Measurements from ENCODE around the gene DPYD.

The DPYD gene

DNA sequence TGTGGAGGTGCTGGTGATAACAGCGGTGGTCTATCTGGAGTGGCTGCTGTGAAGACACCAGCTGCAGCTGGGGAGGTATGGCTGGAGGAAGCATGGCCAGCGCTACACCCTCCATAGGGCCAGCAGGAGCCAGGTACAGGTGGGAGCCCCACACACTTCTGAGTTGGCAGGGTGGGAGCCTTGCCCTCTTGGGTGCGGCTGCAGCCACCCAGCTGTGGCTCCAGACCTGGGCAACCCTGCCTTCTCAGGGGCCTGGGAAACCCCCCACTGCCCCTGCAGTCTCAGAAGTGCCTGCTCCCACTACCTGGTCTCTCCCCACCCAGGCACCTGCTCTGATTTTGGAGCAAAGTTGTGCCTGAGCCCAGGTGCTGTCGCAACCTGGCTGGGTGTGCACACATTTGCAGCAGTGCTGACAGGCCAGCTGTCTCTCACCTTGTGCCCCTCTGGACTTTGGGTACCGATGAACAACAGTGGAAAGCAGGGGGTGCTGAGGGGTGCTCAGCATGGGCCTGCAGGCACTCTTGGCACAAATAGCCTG is 76.2 kb downstream of the DPYD start:
- no peak for DNase-seq (ENCODE audit: low read depth, low spot score)

GRCh38 chr1:97841338-97841737 is 79.5 kb downstream of the DPYD start:
- DNase-seq (ENCODE audit: low read depth, low spot score): no peak

GRCh38 chr1:97837161-97837560 is 83.7 kb downstream of the DPYD start:
- DNase-seq (ENCODE audit: low read depth, low spot score): no peak

DNA sequence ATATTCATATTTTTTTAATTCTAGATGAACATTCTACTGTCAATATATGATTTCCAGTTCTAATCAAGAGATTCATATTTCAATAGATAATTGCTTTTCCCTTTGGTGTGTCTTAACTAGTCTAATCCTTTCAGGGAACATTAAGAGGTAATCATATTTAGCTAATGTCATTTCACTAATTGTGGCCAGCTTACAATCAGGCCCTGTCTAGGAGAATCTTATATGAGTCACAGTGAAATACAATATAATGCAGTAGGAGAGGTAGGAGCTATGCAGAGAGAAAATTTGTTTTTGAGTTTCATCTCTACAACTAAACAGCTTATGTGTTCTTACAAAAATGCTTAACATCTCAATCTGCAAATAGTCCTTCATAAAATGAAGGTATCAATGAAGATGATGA is 85.9 kb downstream of the DPYD start:
- no peak for DNase-seq (ENCODE audit: low read depth, low spot score)

GRCh38 chr1:97833881-97834280 is 87.0 kb downstream of the DPYD start:
- DNase-seq (ENCODE audit: low read depth, low spot score): no peak

DNA sequence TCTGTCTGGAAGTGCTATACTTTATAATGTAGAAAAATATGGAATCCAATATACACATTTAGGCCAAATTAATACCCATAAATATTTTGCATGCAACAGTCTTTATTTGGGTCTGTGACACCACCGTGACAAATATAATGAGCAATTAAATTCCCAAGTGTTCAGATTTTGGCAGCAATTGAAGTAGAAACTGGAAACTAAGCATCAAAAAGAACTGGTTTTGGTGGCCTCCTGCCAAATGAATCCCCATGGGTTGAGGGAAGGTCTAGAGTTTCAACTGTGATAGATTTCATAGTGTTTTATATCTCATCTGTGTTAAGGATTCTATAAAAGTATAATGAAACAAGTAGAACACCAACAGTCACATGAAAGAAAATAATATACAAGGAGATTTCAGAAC is 88.4 kb downstream of the DPYD start:
- DNase-seq (ENCODE audit: low read depth, low spot score): no peak

GRCh38 chr1:97827887-97828286 is 92.9 kb downstream of the DPYD start:
- no peak for DNase-seq (ENCODE audit: low read depth, low spot score)

- DNase-seq (ENCODE audit: low read depth, low spot score): no peak
These were observed 94.0 kb downstream of the DPYD start for GRCh38 chr1:97826820-97827219.

DNA sequence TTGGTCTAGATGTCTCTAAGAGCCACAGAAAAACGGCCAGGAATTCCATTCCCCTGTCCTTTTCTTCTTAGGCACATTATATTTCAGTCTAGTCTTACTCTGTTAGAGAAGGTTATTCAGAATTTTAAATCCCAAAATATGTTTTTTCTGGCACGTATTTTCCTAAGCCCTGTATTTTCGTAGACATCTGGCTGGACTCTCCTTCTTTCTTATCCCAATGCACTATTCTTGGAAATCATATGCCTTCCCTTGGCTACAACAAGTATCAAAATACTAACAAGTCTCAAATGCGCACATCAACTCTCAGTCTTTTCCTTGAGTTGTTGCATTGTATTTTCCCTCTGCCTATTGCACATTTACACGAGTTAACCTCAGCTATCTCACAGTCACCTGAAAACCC is 96.2 kb downstream of the DPYD start:
- DNase-seq (ENCODE audit: low read depth, low spot score): no peak

DNA sequence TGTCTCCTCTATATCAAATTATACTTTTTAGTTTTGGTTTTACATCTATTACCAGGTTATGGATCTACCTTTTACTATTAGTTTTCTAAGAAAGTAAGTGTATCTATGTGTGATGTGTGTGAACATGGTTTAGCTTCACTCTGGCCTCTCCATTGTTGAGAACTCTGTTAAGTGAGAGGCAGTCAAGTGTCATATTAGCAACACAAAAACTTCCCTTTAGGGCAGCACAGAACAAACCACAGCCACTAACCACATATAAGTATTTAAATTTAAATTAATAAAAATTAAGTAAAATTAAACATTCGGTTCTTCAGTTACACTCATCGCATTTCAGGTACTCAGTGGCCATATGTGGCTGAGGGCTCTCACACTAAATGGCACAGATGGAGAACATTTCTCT is 96.6 kb downstream of the DPYD start:
- no peak for DNase-seq (ENCODE audit: low read depth, low spot score)

DNA sequence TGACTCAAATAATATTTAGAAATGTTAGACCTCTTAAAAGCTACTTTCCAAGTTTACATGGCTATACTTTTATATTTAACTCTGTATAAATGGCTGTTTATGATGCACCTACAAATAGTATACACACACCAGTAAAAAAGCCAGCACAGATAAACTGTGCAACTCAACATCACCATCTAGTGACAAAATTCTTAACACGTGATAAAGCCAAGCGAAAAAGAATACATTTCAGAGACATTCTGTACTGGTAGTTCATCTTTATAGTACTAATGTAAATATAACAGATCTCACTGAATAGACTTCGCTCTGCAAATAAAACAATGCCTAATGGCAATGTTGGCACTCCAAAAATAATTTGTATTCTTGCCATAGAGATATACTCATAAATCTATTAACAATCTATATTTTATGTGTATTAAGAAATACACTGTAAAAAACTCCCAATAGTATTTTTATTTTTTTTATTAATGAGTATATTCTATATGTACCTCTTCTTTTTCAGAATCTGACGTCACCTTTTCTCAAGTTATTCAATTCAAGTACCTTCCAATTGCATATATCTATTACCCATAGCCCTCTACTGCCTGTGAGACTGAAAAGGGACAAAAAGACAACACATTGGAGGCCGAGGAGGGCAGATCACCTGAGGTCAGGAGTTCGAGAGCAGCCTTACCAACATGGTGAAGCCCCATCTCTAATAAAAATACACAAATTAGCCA is 100.2 kb downstream of the DPYD start:
- DNase-seq (ENCODE audit: low read depth, low spot score): no peak

- no peak for DNase-seq (ENCODE audit: low read depth, low spot score)
These were observed 103.9 kb downstream of the DPYD start for GRCh38 chr1:97816927-97817326.

DNA sequence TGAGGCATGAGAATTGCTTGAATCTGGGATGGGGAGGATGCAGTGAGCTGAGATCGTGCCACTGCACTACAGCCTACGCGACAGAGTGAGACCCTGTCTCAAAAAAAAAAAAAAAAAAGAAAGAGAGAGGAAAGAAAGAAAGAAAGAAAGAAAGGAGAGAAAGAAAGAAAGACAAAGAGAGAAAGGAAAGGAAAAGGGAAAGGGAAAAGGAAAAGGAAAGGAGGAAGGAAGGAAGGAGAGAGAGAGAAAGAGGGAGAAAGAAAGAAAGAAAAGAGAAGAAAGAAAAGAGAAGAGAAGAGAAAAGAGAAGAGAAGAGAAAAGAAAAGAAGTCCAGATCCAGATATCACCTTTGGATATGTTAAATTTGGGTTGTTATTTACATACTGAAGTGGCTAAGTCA is 106.0 kb downstream of the DPYD start:
- DNase-seq (ENCODE audit: low read depth, low spot score): no peak

DNA sequence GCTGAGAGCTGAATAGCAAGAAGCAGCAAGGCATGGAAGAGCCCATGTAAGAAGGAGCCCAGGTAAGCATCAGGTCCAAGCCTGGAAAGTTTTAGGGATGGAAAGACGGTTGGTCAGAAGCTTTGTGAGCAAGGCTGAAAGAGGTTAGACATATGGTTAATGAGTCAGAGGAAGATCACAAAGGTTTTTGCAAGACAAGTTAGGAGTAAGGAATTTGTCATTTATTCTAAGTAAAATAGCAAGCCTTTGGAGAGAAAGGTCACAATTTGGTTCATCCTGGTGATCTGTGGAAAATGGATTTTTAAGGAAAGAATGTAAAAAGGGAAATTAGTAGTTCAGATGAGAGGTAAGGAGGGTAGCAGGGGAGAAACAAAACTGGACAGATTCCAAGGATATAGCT is 106.7 kb downstream of the DPYD start:
- DNase-seq (ENCODE audit: low read depth, low spot score): no peak

- DNase-seq (ENCODE audit: low read depth, low spot score): no peak
These were observed 108.8 kb downstream of the DPYD start for GRCh38 chr1:97812076-97812475.

GRCh38 chr1:97806996-97807520 is 113.8 kb downstream of the DPYD start:
- DNase-seq (ENCODE audit: low read depth, low spot score): no peak

DNA sequence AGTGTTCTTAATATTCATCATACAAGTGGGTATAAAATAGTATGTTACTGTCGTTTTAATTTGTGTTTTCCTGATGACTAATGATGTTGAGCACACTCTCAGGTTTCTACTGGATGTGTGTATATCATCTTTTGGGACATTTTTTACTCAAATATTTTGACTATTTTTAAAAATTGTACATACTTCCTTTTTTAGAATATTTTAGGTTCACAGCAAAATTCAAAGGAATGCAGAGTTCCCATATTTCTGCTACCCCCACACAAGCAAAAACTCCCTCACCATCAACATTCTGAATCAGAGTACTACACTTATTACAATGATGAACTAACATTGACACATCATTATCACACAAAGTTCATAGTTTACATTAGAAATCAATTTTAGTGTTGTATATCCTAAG is 114.5 kb downstream of the DPYD start:
- DNase-seq (ENCODE audit: low read depth, low spot score): no peak

GRCh38 chr1:97805093-97805492 is 115.7 kb downstream of the DPYD start:
- DNase-seq (ENCODE audit: low read depth, low spot score): no peak

- DNase-seq (ENCODE audit: low read depth, low spot score): no peak
These were observed 117.8 kb downstream of the DPYD start for GRCh38 chr1:97803026-97803425.

DNA sequence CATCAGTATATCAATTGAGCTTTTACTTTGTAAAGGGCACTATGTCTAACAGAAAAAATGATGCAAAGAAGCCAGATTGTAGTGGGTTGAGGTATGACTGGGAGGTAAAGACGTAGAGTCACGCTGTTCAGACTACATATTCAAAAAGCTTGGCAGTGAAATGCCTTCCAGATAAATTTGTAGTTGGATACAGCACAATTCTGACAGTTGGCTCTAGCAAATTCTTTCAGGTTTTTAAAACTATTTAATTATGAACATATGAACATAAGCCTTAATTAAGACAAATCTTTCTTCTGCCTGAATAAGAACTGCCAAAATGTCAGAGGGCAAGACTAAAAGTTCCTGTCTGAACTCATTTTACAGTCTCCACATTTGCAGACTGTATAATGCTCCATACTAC is 118.8 kb downstream of the DPYD start:
- DNase-seq (ENCODE audit: low read depth, low spot score): no peak

DNA sequence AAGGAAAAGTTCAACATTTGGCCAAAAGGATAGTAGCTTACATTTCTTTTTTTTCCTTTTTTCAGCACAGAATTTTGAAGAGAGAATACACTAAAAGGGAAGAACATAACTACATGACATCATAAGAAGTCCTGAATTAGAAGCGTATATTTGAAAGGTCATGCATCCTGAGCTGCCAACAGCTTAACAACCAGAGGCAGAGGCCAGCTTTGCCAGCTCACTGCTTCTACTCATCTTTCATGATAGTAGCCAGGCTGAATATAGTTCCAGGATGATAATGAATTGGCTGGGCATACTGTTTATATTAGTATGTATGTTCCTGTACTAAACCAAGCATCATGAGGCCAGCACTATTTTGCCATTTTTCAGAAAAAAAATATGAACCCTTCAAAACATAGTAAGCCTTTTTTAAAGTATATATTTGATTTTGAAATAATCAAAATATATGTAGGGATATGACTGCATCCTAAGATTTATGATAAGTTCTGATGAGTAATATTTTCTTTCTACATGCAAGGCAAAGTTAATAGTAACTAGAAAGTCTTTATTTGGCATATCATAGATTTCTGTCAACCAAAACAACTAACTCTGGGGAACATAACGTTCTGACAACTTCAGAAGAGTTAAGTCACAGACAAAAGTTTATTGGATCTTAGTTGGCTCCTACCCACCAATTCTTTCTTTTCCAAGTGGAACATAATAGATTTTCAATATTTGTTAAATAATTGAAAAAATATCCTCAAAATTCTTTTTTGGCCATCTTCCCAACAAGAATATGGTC is 123.2 kb downstream of the DPYD start:
- DNase-seq (ENCODE audit: low read depth, low spot score): no peak

DNA sequence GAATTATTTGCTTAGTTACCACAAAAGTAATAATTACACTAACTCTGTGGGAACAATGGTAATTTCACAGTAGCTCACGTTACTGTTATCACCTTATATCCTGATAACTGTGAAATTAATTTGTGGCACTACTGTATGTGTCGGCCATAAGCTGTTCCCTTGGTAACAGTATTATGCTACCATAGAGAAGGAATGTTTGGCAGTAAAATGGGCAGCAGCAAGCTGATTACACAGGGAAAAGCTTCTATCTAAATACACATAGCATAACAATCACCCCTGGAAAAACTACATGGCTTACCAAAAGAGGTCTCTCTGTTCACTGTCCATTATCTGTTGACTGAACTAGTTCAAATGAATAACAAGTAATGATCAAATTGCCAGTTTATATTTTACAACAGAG is 124.1 kb downstream of the DPYD start:
- no peak for DNase-seq (ENCODE audit: low read depth, low spot score)

DNA sequence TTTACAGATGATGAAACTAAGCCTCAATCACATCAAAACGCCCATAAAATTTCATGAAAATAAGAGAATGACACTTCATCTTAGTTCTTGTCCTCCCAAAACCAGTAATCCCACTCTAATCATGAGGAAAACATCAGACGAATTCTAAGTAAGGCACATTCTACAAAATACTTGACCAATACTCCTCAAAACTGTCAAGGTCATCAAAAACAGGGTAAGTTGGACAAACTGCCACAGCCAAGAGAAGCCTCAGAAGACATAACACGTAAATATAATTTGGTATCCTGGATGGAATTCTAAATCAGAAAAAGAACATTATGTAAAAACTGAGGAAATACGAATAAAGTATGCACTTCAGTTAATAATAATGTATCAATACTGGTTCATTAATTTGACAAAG is 128.2 kb downstream of the DPYD start:
- no peak for DNase-seq (ENCODE audit: low read depth, low spot score)
